IMR-90 (cell line): Measurements from ENCODE around the gene KDM4B. TPM values are rescaled to one million over a fixed set of nuclear protein-coding genes. Genes with fewer than 3 reads are reported as not detected.

Experiments
- ATAC-seq: fragments of 200-7000 bp; cut with Tn5 transposase; 2 replicates; pipeline ENCODE4 v1.9.1; 2020; ENCODE audit warnings: low read depth, mild to moderate bottlenecking, moderate library complexity
- BruUV-seq: library from RNA; stranded (reverse); fragments of 400-500 nt; replicated peaks from 2 replicates; lab custom pipeline; 2021; lab: Mats Ljungman, UMichigan
- CTCF ChIA-PET: fragments of 300-600 bp; formaldehyde crosslinking; extraction: SDS; loops from one replicate; lab custom pipeline; 2021; ENCODE audit warnings: antibody characterized with exemption; lab: Yijun Ruan, JAX
- POLR2A ChIA-PET: fragments of 300-600 bp; sonication (Branson Sonifier 250); formaldehyde crosslinking; loops from one replicate; lab custom pipeline; 2022; ENCODE audit warnings: antibody characterized with exemption; ENCODE audit not compliant: unreplicated experiment; lab: Charles Lee
- DNase-seq: peaks from one replicate; pipeline ENCODE4 v3.0.0; 2013
- H2AFZ ChIP-seq: replicated peaks from 2 replicates; pipeline ENCODE3; 2013; ENCODE audit warnings: low read length, mild to moderate bottlenecking; ENCODE audit not compliant: poor library complexity
- H2AK5ac ChIP-seq: 2 replicates; pipeline ENCODE4 v1.6.1; 2013; ENCODE audit warnings: low read depth, low read length, inconsistent platforms
- H2AK9ac ChIP-seq: replicated peaks from 2 replicates; pipeline ENCODE3; 2013; ENCODE audit warnings: mild to moderate bottlenecking, low read depth, low read length, moderate library complexity; ENCODE audit not compliant: poor library complexity
- H2BK120ac ChIP-seq: 2 replicates; pipeline ENCODE4 v1.6.1; 2013; ENCODE audit warnings: low read depth, low read length, inconsistent platforms
- H2BK15ac ChIP-seq: 3 replicates; pipeline ENCODE4 v1.6.1; 2013; ENCODE audit warnings: low read depth, low read length, inconsistent platforms
- H2BK20ac ChIP-seq: 2 replicates; pipeline ENCODE4 v1.6.1; 2013; ENCODE audit warnings: low read depth, mild to moderate bottlenecking, inconsistent platforms, low read length, moderate library complexity
- H2BK5ac ChIP-seq: 2 replicates; pipeline ENCODE4 v1.6.1; 2013; ENCODE audit warnings: mild to moderate bottlenecking, low read depth, low read length, inconsistent platforms; ENCODE audit not compliant: poor library complexity, severe bottlenecking
- H3K14ac ChIP-seq: replicated peaks from 2 replicates; pipeline ENCODE4 v1.6.1; 2013; ENCODE audit warnings: low read depth, low read length, inconsistent platforms
- H3K18ac ChIP-seq: 2 replicates; pipeline ENCODE4 v1.6.1; 2013; ENCODE audit warnings: low read depth, low read length, control low read depth
- H3K23ac ChIP-seq: 2 replicates; pipeline ENCODE4 v1.6.1; 2013; ENCODE audit warnings: low read depth, low read length, inconsistent platforms
- H3K27ac ChIP-seq: 2 replicates; pipeline ENCODE4 v1.5.1; 2013; ENCODE audit warnings: mild to moderate bottlenecking, control low read depth, low read length; ENCODE audit not compliant: insufficient read depth
- H3K27me3 ChIP-seq: 2 replicates; pipeline ENCODE4 v1.6.1; 2013; ENCODE audit warnings: low read length; ENCODE audit not compliant: control insufficient read depth, insufficient read depth
- H3K36me3 ChIP-seq: 2 replicates; pipeline ENCODE4 v1.6.1; 2013; ENCODE audit warnings: low read length, mixed read lengths; ENCODE audit not compliant: control insufficient read depth, insufficient read depth
- H3K4ac ChIP-seq: 2 replicates; pipeline ENCODE4 v1.6.1; 2013; ENCODE audit warnings: low read depth, low read length, inconsistent platforms
- H3K4me1 ChIP-seq: 2 replicates; pipeline ENCODE4 v1.6.1; 2013; ENCODE audit warnings: low read length, mixed read lengths; ENCODE audit not compliant: control insufficient read depth, insufficient read depth
- H3K4me2 ChIP-seq: 2 replicates; pipeline ENCODE4 v1.6.1; 2013; ENCODE audit warnings: low read depth, mild to moderate bottlenecking, control low read depth, low read length, moderate library complexity
- H3K4me3 ChIP-seq: 2 replicates; pipeline ENCODE4 v1.5.1; 2013; ENCODE audit warnings: low read depth, mild to moderate bottlenecking, control low read depth, low read length, moderate library complexity; ENCODE audit not compliant: insufficient read depth
- H3K56ac ChIP-seq: 2 replicates; pipeline ENCODE4 v1.6.1; 2013; ENCODE audit warnings: low read length, inconsistent platforms; ENCODE audit not compliant: insufficient read depth; ENCODE audit errors: extremely low read depth
- H3K79me1 ChIP-seq, 2 experiments: 2 replicates each; pipeline ENCODE4 v1.6.1; 2013; ENCODE audit warnings: low read length in 2 of 2, inconsistent platforms in 1 of 2, low read depth in 1 of 2
- H3K9ac ChIP-seq: 2 replicates; pipeline ENCODE4 v1.6.1; 2013; ENCODE audit warnings: low read depth, low read length, control low read depth
- H3K9me1 ChIP-seq: 2 replicates; pipeline ENCODE4 v1.6.1; 2013; ENCODE audit warnings: low read length, inconsistent platforms; ENCODE audit not compliant: insufficient read depth
- H3K9me3 ChIP-seq: 2 replicates; pipeline ENCODE4 v1.6.1; 2013; ENCODE audit warnings: low read length; ENCODE audit not compliant: control insufficient read depth, insufficient read depth
- H4K20me1 ChIP-seq: 2 replicates; pipeline ENCODE4 v1.6.1; 2013; ENCODE audit warnings: low read length, inconsistent platforms; ENCODE audit not compliant: insufficient read depth
- H4K5ac ChIP-seq: 2 replicates; pipeline ENCODE4 v1.6.1; 2013; ENCODE audit warnings: mild to moderate bottlenecking, low read depth, low read length, control low read depth
- H4K8ac ChIP-seq, 2 experiments: 2 replicates each; pipeline ENCODE4 v1.6.1; 2013; ENCODE audit warnings: low read depth in 2 of 2, low read length in 2 of 2, control low read depth in 1 of 2, inconsistent platforms in 1 of 2
- H4K91ac ChIP-seq: 2 replicates; pipeline ENCODE4 v1.6.1; 2013; ENCODE audit warnings: low read depth, low read length, inconsistent platforms; ENCODE audit not compliant: insufficient read depth
- BHLHE40 ChIP-seq: fragments of 150-350 bp; IDR thresholded peaks from 2 replicates; pipeline ENCODE4 v1.6.1; 2016; ENCODE audit warnings: mild to moderate bottlenecking, low read depth, low read length
- CEBPB ChIP-seq: IDR thresholded peaks from 2 replicates; pipeline ENCODE4 v1.6.1; 2012; ENCODE audit warnings: low read depth, low read length, improper control_type of control experiment
- CHD1 ChIP-seq: IDR thresholded peaks from 2 replicates; pipeline ENCODE4 v1.6.1; 2012; ENCODE audit warnings: low read depth, low read length, improper control_type of control experiment
- CTCF ChIP-seq: conservative IDR thresholded peaks from 2 replicates; pipeline ENCODE4 v1.5.1; 2012; ENCODE audit warnings: mild to moderate bottlenecking, low read depth, low read length, improper control_type of control experiment
- FOS ChIP-seq: fragments of 150-350 bp; IDR thresholded peaks from 2 replicates; pipeline ENCODE4 v1.6.1; 2016; ENCODE audit warnings: low read depth, low read length
- MAFK ChIP-seq: IDR thresholded peaks from 2 replicates; pipeline ENCODE4 v1.6.1; 2012; ENCODE audit warnings: low read depth, low read length, improper control_type of control experiment
- MAZ ChIP-seq: IDR thresholded peaks from 2 replicates; pipeline ENCODE4 v1.6.1; 2012; ENCODE audit warnings: low read depth, mild to moderate bottlenecking, low read length, improper control_type of control experiment, moderate library complexity, borderline replicate concordance
- MXI1 ChIP-seq: IDR thresholded peaks from 2 replicates; pipeline ENCODE4 v1.6.1; 2012; ENCODE audit warnings: low read depth, mild to moderate bottlenecking, low read length, moderate library complexity, borderline replicate concordance
- NFE2L2 ChIP-seq: fragments of 150-350 bp; IDR thresholded peaks from 2 replicates; pipeline ENCODE4 v1.6.1; 2016; ENCODE audit warnings: low read depth, mild to moderate bottlenecking, low read length
- POLR2A ChIP-seq: IDR thresholded peaks from 2 replicates; pipeline ENCODE4 v1.6.1; 2012; ENCODE audit warnings: mild to moderate bottlenecking, low read depth, low read length
- RAD21 ChIP-seq: IDR thresholded peaks from 2 replicates; pipeline ENCODE4 v1.6.1; 2012; ENCODE audit warnings: low read length, improper control_type of control experiment
- RCOR1 ChIP-seq: IDR thresholded peaks from 2 replicates; pipeline ENCODE4 v1.6.1; 2012; ENCODE audit warnings: mild to moderate bottlenecking, low read length, improper control_type of control experiment; ENCODE audit not compliant: insufficient replicate concordance
- RFX5 ChIP-seq: IDR thresholded peaks from 2 replicates; pipeline ENCODE4 v1.8.0; 2012; ENCODE audit warnings: low read depth, mild to moderate bottlenecking, low read length, moderate library complexity
- SMC3 ChIP-seq: fragments of 150-350 bp; IDR thresholded peaks from 2 replicates; pipeline ENCODE4 v1.6.1; 2016; ENCODE audit warnings: low read depth, mild to moderate bottlenecking, antibody characterized with exemption, low read length, moderate library complexity
- USF2 ChIP-seq: fragments of 150-350 bp; IDR thresholded peaks from 2 replicates; pipeline ENCODE4 v1.6.1; 2017; ENCODE audit warnings: mild to moderate bottlenecking, antibody characterized with exemption, low read length, low read depth
- WGBS, 2 experiments: methylation state at CpG; one replicate each; pipeline versions ENCODE4 v1.1.5 to v1.1.7; 2013; ENCODE audit warnings: missing lambda C conversion rate in 2 of 2; ENCODE audit not compliant: insufficient read length in 1 of 2; ENCODE audit errors: extremely low coverage in 2 of 2; 5-methylcytosine and 5-hydroxymethylcytosine counted together
- dilution Hi-C: fragments of 300-500 bp; cut with HindIII; formaldehyde crosslinking; loops from one replicate; pipeline ENCODE4 v1.14.3; 2018; ENCODE audit warnings: low sequenced_read_pairs; ENCODE audit not compliant: unreplicated experiment
- in situ Hi-C: fragments of 300-500 bp; cut with MboI; formaldehyde crosslinking; loops from 3 replicates; pipeline ENCODE4 v1.14.3; 2019; ENCODE audit warnings: low sequenced_read_pairs, inconsistent platforms, mixed read lengths
- intact Hi-C: fragments of 100-400 bp; cut with micrococcal nuclease; formaldehyde crosslinking; loops from 2 replicates; pipeline ENCODE4 v1.10.0; 2022
- polyA plus RNA-seq, 3 experiments: library from polyadenylated mRNA; depleted of rRNA; stranded (reverse); fragments of >200 nt; gene quantifications; 2 replicates each; pipeline ENCODE4 v1.2.3, GENCODE V29; 2012; ENCODE audit warnings: low replicate concordance in 1 of 3
- total RNA-seq: library from RNA; depleted of rRNA; stranded (reverse); fragments of >200 nt; gene quantifications from 2 replicates; pipeline ENCODE4 v1.2.3, GENCODE V29; 2012
- TF ChIP-seq, protein P1 (sequence below): fragments of 150-350 bp; IDR thresholded peaks from 2 replicates; pipeline ENCODE4 v1.6.1; 2016; ENCODE audit warnings: low read depth, mild to moderate bottlenecking, low read length, moderate library complexity, borderline replicate concordance

The KDM4B gene
- total and polyA plus RNA-seq, 2 of the 4 experiments (the other 2 are of a cell fraction): 5.0 to 17.9 TPM

- H3K4me3 ChIP-seq: no peak overlapping the region
- H4K91ac ChIP-seq: no peak overlapping the region
- no peak overlapping the region for H4K5ac ChIP-seq
- no peak for DNase-seq
- dilution Hi-C loops (no loop called here), in situ Hi-C loops (no loop called here), intact Hi-C loops (no loop called here)
- H3K56ac ChIP-seq: no peak overlapping the region
- H4K8ac ChIP-seq: no peak overlapping the region
- peaks cover 5% of the 10 kb centered on the region; the same call in 1 of the 2 replicates for H3K9me1 ChIP-seq
- no peak overlapping the region for H3K23ac ChIP-seq
- H2BK120ac ChIP-seq: no peak overlapping the region
- H3K18ac ChIP-seq: no peak overlapping the region
- no peak overlapping the region for H3K27ac ChIP-seq
- no peak overlapping the region for H2BK5ac ChIP-seq
- ChIA-PET POLR2A (no interaction called here), CTCF (interaction anchor here (0.6 kb wide), 1 partner anchor 81 kb away, joined by 3 read pairs; no protein-coding TSS in a partner anchor)
- H3K9ac ChIP-seq: no peak overlapping the region
- no peak for TF ChIP-seq FOS
- TF ChIP-seq, protein P1, sequence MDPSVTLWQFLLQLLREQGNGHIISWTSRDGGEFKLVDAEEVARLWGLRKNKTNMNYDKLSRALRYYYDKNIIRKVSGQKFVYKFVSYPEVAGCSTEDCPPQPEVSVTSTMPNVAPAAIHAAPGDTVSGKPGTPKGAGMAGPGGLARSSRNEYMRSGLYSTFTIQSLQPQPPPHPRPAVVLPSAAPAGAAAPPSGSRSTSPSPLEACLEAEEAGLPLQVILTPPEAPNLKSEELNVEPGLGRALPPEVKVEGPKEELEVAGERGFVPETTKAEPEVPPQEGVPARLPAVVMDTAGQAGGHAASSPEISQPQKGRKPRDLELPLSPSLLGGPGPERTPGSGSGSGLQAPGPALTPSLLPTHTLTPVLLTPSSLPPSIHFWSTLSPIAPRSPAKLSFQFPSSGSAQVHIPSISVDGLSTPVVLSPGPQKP: no peak
- TF ChIP-seq USF2: no peak
- no peak for TF ChIP-seq MAFK
- TF ChIP-seq POLR2A: no peak
- TF ChIP-seq CTCF: no peak
- no peak for TF ChIP-seq SMC3
- no peak for TF ChIP-seq RCOR1
- TF ChIP-seq CEBPB: no peak
- no peak for TF ChIP-seq BHLHE40
- no peak for TF ChIP-seq RFX5
- no peak for TF ChIP-seq CHD1
- no peak for TF ChIP-seq RAD21
- no peak for TF ChIP-seq MXI1
- TF ChIP-seq MAZ: no peak
- no peak for TF ChIP-seq NFE2L2
- BruUV-seq: no TSS peak
- H3K79me1 ChIP-seq: peaks cover 20 to 80% of the 10 kb centered on the region in 2 experiments
- no peak overlapping the region for H2AK5ac ChIP-seq
- H2AFZ ChIP-seq: no peak overlapping the region
- no peak overlapping the region for H2AK9ac ChIP-seq
- WGBS, 2 experiments: no CpG with 5 or more reads among the region's 7 CpGs
- H3K36me3 ChIP-seq: peaks cover 30% of the 10 kb centered on the region
- no peaks in the 10 kb centered on the region for H3K9me3 ChIP-seq
- ATAC-seq: no peak
- no peak overlapping the region for H3K14ac ChIP-seq
- H2BK15ac ChIP-seq: no peak overlapping the region
- peaks cover 34% of the 10 kb centered on the region for H4K20me1 ChIP-seq
- H3K4me2 ChIP-seq: no peak overlapping the region
- no peak overlapping the region for H2BK20ac ChIP-seq
- H3K4ac ChIP-seq: no peak overlapping the region
- no peaks in the 10 kb centered on the region for H3K27me3 ChIP-seq
- no peaks in the 10 kb centered on the region for H3K4me1 ChIP-seq
Measured at GRCh38 chr19:4933528-4933927, 35.4 kb upstream of the KDM4B start.
